Right lung (tissue), 5 donors: Measurements from ENCODE around the gene P2RY6. TPM values are rescaled to one million over a fixed set of nuclear protein-coding genes. Genes with fewer than 3 reads are reported as not detected.
A peak's percentile ranks its signal among the peaks of the same experiment; 100 is the strongest.

ENCODE experiments used
- DNase-seq, 2 donors: peaks; one replicate each; pipeline ENCODE4 v3.0.0-alpha.2; 2013
- polyA plus RNA-seq, 5 donors: library from polyadenylated mRNA; unstranded; fragments of 120-200 nt; gene quantifications; one replicate each; pipeline versions ENCODE4 v1.2.1 to v1.2.3, GENCODE V29; 2013; ENCODE audit warnings: inconsistent platforms in 1 of 5, low replicate concordance in 1 of 5; ENCODE audit not compliant: insufficient read length in 5 of 5, insufficient read depth in 1 of 5

The P2RY6 gene
- polyA plus RNA-seq, 5 donors: 1.2 to 2.7 (median 1.8) TPM

DNA sequence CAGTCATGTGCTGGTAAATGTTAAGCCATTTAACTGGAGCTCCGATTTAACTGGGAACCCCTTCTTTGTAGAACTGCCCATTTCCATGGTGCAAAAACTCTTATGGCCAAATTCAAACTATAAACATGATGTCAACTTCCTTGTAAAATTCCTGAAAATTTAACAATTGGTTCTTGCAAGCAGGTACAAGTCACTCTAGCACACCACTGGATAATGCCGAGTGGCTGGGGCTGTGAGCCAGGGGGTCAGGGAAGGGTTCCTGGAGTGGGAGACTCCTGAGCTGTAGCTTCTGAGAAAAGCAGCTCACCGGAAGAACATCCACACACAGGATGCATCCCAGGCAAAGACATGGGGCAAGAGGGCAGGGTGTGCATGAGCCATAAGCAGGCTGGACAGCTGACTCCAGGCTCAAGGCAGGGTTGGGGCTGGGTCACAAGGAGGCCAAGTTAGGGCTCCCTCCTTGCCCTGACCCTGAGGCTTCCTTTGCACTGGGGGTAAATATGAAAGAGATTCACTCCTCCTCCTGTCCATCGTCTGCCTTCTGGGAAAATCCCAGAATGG lies 35.9 kb upstream of the P2RY6 start:
- DNase-seq: no peak

DNA sequence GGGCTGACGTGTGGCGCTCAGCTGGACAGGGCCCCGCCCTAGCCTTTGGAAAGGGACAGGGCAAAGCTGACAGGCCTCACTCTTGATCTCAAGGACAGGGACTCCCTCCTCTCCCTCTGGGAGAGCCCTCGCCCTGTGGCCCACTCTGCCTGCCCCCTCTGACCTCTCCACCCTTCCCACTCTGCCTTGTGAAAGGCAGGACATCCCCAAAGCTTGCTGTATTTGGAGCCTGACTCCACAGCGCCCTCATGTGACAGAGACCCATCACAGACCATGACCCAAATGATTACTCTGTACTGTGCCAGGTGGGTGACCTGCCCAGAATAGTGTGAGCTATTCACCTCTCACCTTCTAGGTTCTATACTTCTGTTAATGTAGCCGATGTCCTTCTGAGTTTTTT lies 35.3 kb upstream of the P2RY6 start:
- DNase-seq: no peak

DNA sequence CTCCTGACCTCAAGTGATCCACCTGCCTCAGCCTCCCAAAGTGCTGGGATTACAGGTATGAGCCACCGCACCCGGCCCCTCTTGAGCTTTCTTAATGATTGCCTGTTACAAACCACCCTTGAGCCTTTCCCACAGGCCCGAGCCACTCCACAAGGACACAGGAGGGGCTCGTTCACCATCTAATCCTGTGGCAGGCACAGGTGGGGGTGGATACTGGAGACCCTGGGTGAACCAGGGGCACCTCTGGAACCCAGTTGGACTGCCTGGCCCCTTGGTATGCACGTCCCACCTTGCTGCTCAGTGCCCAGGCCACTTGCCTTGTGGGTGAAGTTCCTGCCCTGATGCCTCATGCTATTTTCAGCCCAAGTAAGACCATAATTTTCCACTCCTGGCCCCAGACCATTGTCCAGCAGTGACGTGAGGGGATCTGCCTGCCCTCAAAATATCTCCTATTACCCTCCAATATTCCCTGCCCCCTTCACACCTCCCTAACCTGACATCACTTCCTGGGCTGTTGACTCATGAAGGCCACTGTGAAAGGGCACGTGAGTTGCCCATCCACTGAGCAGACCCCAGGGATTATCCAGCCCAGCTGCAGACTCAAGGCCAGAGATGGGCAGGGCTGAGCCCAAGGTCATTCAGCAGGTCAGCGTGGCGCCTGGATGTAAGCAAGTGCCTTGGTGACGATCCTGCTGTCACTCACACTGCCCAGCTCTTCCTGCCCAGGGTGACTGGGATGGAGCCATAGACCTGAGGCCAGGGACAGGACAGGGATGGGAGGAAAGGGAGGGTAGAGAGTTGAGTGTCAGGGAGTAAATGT lies 34.5 kb upstream of the P2RY6 start:
- no peak for DNase-seq

DNA sequence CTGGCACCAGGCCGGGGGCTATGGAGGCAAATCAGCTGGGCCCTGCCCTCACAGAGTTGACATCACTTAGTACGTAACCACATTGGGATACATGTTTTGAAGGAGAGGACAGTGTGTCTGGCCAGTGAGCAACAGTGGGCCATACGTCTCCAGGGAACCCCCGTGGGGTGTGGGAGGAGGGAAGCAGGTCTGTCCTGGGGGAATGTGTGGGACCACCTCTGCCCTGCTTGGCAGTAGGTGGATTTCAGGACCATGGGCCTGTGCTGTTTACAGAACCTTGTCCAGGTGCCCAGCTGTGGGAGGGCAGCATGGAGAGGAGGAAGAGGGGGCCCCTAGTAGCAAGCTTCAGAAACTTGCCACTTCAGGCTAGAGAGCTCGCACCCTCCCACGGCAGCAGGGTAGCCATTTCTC lies 33.0 kb upstream of the P2RY6 start:
- no peak for DNase-seq

DNA sequence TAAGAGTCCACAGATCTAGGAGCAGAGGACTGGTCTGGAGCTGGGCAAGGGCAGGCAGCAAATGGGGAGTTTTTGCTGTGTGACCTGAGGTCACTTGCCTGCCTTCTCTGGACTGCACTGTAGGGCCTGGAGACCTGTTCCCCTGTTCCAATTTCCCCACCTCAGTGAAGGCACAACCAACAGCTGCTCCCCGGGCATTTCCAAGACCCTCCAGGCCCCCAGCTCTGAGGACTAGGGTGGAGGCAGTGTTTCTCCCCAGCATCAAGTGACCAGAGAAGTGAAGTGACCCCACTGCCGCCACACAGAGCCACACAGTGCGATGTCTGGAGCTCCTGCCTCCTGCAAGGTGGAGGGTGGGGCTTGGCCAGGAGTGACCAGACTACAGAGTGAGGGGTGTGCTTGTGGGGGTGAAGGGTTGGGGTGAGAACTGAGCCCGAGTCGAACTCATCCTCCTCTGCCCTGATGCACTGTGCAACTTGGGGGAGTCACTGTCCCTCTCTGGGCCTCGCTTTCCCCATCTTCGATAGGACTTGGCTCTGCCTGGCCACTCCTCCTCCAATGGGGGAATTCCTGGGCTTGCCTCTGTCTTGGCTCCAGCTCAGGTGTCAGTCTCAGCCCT lies 32.5 kb upstream of the P2RY6 start:
- DNase-seq: no peak

DNA sequence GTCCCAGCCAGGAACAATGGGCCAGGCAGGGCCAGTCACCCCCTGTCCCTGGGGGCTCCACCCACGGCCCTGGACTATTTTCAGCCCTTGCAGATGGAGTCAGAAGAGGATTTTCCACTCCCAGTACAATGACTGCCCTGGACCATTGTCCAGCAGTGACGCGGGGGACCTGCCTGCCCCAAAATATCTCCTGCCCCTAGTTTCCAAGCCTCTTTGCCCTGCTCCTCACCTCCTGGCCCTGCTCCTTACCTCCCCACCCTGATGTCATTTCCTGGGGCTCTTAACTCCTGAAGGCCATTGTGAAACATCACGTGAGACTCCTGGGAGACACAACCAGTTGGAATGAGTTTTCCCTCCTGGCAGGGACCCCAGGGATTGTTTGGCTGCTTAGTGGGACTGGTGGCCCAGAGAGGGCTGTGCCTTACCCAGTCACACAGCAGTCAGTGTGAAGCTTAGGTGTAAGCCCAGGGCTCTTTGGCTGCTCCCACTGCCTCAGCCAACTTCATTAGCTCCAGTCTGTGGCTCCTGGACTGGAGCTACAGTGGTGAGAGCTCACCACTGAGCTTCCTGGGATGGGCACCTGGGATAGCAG lies 31.9 kb upstream of the P2RY6 start:
- DNase-seq: no peak

DNA sequence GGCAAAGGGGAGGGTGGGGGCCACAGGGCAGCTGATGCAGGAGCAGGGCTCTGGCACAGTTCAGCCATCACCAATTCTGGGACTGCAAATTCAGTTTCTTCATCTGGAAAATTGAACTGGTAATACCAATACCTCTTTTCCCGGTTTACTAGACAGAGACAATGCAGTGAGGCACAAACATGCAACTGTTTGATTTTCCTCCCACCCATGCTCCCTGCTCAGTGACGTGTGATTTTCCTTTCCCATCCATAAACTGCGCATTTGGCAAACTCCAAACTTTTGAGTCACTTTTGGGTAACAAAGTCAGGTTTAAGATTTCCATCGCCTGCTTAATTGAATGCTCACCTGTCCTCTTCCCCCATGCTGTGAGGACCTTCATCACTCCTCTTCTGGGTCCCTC lies 30.8 kb upstream of the P2RY6 start:
- DNase-seq: no peak

DNA sequence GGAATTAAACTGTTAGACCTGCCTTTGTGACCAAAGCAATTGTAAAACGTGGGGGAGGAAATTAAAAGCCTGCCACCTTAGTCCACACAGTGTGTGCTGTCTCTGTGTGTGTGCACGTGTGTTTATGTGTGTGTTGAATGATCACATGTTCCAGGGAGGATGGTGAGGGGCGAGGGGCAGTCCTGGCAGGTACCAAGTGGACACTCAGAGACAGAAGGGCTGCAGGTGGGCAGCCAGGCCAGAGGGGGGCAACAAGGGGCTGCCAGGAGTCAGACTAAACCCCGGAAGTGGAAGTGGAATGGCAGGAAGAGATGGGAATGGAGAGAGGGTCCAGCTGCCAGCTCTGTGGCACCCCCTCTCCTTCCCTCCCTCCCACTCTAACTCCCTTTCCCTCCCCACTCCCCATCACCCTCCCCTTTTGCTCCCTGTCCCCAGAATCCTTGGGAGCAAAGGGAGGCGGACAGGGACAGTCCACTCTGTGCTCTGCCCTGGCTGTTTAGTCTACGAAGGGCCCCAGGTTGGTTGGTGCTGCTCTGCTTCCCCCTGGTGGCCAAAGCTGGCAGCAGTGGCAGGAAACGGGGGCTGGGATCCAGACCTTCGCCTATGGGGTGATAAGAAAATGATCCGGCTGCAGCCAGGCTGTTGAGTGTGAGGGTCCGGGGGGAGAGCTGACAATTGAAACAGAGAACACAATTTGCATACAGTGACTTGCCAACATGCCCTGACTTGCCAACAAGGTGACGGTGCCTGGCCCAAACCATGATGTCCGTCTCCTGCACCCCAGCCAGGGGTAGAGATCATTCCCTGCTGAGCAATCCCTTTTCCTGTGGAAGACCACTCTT lies 29.7 kb upstream of the P2RY6 start:
- DNase-seq: peak; percentile 85 to 89

DNA sequence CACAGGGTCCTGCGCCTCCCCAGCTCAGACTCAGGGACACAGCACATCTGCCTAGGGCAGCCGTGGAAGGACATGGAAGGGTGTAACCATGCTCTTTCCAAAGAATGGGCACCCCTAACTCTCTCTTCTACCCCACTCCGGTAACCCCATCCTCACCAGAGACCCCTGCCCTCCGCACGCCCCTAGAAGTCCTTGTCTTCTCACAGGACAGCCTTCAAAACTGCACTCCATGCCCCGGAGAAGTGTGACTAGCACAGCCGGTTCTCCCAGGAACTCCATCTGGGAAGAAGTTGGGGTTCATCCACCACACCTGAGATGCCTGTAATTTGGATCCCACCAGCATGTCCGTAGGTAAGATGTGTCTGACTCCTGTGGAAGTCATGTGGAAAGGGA lies 29.0 kb upstream of the P2RY6 start:
- DNase-seq: no peak

DNA sequence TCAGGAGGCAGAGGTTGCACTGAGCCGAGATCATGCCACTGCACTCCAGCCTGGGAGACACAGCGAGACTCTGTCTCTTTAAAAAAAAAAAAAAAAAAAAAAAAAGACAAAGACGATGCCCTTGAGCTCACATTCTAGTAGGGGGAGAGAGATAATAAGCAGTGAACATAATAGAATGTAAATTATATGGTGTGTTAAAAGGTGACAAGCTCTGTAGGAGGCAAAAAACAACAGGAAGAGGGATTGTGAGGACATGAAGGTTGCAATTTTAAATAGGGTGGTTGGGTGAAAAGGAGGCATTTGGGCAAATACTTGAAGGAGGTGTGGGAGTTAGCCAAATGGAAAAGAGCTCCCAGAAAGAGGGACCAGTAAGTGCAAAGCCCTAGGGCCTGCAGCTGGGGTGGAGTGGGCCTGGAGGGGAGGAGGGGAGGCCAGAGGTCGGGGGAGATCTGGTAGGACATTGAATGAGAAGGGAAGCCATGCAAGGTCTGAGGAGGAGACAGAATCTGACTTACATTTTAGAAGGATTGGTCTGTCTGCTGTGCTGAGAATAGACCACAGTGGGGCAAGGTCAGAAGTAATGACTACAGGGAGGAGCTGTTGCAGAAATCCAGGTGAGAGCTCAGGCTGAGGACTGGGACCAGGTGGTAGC lies 27.4 kb upstream of the P2RY6 start:
- DNase-seq: no peak

DNA sequence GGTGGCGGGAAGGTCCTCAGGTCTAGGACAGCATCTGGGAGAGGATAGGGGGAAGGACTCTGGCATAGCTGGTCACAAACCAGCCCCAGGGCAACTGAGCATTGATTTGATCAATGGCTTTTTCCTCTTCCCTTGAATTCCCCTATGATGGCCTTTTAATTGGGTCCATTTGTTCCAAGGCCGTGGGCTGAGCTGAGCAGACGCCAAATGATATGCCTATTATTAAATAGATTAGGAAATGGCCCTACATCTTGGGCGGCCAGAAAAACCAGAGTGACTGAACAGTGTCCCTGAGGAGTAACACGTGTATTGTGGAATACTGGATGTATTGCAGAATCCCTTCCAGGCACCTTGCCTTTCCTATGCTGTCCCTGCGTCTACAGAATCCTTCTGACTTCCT lies 26.7 kb upstream of the P2RY6 start:
- no peak for DNase-seq

DNA sequence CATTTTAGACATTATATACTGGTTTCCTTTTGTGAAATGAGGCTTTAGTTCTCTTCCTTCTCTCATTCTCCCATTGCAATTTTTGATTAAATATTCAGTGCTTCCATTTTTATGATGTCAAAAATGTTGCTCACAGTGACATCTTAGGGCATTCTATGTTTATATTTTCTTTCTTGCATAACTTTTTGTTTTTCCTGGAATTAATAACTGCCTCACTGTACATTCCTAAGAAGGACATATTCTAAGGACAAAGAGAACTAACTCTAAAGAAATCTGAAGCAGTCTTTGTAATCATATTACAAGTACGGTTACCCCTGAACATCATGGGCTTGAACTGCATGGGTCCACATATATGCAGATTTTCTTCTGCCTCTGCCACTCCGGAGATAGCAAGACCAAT lies 25.8 kb upstream of the P2RY6 start:
- no peak for DNase-seq

DNA sequence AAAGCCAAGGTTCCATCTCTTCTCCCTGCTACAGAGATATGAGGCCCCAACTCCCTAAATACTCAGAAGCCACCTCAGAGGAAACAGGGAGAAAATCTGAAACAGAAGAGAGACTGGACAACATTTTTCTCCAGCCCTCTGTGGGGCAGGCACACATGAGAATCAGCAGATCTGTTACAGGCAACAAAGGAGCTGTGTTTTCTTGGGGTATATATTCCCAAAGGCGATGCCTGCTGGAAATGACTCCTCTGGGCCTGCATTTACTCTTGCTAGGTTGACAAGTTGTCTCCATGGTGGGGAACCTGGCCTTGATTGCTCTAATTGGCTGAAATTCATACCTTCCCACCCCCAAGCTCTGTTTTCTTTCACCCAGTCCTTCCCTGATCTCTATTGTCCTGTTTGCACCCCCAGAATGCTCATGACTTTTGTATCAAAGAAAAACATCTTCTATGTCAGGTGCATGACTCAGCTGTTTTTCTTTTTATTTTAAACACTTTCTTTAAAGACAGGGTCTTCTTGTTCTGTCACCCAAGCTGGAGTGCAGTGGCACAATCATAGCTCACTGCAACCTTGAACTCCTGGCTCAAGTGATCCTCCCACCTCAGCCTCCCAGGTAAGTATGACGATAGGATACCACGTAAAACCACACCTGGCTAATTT lies 23.5 kb upstream of the P2RY6 start:
- no peak for DNase-seq

DNA sequence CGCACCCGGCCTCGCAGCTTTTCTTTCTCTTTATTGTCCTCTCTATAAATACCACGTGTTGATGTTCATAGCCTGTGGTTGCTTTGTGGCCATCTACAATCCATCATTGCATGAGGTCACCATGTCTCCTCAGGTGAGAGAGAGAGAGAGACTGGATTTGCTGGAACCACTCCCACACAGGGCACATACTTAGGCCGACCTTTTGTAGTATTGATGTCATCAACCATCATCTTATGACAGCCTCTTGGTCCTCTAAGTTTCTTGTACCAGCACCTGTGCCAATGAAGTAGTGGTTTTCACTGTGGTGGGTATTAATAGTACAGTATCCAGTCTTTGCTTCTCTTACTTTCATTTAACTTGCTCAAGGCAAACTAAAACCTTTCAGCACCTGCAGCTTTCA lies 22.8 kb upstream of the P2RY6 start:
- no peak for DNase-seq

DNA sequence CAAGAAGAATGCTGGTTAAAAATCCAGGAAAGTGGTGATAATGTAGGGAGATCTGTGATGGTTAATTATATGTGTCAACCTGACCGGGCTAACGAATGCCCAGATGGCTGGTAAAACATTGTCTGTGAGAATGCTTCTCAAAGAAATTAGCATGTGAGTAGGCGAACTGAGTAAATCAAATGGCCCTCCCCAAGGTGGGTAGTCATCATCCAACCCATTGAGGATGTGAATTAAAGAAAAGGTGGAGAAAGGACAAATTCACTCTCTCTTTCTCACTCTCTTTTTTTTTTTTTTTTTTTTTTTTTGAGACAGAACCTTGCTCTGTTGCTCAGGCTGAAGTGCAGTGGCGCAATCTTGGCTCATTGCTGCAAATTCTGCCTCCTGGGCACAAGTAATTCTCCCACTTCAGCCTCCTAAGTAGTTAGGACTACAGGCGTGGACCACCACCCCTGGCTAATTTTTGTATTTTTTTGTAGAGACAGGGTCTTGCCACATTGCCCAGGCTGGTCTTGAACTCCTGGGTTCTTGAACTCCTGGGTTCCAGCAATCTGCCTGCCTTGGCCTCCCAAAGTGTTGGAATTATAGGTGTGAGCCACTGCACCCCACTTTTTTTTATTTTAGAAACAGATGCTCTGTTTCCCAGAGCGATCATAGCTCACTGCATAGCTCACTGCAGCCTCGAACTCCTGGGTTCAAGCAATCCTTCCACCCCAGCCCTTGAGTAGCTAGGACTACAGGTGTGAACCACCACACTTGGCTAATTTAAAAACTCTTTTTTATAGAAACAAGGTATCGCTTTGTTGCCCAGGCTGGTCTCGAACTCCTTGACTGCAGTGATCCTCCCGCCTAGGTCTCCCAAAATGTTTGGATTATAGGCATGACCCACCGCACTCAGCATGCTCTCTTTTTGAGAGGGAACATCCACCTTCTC lies 22.0 kb upstream of the P2RY6 start:
- DNase-seq: no peak

DNA sequence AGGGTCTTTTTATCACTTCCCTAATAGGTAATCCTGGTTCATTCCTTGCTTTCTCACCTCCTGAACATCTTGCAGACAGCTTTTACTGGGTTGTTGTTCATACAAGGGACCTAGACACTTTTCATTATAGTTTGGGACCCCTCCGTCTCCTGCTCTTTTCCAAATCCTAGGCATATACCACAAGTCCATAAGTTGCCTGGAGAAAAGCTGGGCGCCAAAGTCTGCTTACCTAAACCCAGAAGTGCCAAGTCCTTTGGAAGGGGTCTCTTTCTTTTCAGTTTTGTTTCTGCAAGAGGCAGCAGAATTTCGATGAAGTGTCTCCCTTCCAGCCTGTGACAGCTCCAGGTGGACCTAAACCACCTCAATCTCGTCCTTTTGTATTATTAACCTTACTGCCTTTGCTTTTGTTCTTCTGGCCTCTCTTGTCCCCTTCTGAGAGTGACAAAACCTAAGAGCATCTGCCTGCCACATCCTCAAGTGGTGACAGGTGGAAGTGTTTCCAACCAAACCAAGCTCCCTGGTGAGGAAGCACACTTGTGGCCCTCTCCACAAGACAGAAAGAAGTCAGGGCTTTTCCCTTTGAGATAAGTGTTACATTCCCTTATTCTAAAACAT lies 19.5 kb upstream of the P2RY6 start:
- no peak for DNase-seq

DNA sequence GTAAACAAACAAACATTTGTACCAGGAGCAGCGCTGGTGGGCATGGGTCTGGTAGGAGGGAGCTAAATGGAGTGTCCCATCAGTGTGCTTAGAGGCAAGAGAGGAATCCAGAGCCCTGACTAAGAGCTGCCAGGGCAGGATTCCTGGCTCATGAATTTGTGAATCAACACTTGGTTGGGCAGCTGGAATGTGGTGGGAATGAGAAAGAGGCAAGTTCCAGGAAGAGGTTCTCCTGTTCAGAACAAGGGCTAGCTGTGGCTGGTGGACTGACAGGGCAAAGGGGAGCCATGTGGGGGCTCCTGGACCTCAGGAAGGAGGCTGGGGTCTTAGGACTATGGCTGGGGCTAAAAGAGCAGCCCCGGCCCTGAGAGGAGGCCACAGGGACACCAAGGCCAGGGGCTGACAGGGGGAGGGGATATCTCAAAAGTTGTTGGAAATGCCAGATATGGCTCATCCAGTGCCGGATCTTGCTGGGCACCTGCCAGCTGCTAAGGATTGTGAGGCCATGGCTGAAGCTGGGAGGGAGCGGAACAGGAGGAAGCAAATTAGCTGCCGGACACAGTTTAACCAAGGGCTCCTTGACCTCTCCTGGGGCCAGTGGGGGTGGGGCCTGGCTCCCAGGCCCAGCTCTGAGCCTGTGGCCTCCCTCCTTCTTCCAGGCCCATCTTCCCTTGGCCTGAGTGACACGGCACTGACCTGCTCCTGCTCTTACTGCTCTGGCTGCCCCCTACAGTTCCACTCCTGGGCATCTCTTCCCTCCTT lies 14.6 kb upstream of the P2RY6 start:
- DNase-seq: no peak
